ENCODE measurements around the gene DCTPP1.
"Not testable (repeated sequence)": the region's sequence is repeated elsewhere in the genome, so short reads cannot be mapped to it uniquely, and the experiment has no call there.

The DCTPP1 gene

DNA sequence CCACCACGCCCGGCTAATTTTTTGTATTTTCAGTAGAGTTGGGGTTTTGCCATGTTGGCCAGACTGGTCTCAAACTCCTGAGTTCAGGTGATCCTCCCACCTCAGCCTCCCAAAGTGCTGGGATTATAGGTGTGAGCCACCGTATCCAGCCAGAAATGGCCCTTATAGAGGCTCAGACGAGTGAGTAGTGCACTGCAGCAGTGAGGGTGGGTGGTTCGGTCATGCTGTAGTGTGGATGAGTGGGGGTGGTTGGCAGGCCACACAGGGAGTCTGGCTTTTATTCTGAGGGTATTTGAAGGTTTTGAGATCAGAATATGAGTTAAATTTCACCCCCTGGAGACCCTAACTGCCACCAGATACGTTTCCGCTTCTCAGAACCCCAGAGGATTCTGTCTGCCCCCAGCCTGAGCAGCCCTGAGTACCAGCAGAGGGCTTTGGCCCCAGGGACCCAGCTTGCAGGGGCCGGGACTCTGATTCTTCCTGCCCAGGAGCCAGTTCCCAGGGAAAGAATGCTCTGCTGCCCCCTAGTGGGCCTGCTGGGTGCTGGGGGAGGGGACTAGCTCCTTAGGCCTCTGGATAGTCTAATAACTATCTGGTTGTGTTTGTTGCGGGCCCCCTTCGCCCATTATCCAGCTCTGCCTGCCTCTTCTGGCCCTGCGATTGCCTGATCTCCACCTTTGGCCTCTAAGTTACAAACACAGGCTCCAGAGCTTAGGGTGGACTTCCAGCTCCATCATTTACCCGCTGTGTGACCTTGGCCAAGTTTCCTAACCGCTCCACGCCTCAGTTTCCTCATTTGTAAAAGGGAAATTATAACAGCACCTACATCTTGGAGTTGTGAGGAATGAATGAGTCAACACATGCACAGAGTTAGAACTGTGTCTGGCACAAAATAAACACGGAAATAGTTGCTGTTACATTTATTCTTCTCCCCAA is 20.4 kb downstream of the DCTPP1 start:
- peak; percentile 45 for DNase-seq

GRCh38 chr16:30407804-30408534 is 21.9 kb downstream of the DCTPP1 start:
- no peak for DNase-seq

- peak; percentile 64 for DNase-seq
Measured at GRCh38 chr16:30407102-30407803, 22.6 kb downstream of the DCTPP1 start, which contains the start of gene ZNF771. Gene ZNF771, plus strand, starts transcription at chr16:30407606. Its CDS starts 448 bp downstream, at chr16:30408054.

- DNase-seq: no peak
Measured at GRCh38 chr16:30406795-30407101, 23.1 kb downstream of the DCTPP1 start.

DNA sequence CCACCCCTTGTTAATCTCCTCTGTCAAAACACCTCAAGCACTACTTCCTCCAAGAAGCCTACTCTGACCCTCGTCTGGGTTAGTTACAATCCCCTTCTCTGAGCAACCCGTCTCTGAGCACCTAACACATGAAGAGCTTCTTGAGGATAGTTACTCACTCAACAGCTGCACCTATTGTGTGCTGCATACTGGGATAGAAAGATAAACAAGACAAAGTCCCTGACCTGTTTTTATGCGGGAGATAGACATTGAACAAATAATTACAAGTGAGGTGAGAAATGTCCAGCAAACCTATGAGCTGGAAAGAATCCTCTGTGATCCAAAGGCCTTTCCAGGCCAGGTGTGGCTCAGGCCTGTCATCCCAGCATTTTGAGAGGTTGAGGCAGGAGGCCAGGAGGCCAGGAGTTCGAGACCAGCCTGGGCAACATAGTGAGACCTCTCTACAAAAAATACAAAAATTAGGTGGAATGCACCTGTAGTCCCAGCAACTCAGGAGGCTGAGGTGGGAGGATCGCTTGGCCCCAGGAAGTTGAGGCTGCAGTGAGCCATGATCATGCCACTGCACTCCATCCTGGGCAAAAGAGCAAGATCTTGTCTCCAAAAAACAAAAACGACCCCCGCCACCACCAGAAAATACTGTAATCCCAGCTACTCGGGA is 27.9 kb downstream of the DCTPP1 start:
- DNase-seq: no peak

DNA sequence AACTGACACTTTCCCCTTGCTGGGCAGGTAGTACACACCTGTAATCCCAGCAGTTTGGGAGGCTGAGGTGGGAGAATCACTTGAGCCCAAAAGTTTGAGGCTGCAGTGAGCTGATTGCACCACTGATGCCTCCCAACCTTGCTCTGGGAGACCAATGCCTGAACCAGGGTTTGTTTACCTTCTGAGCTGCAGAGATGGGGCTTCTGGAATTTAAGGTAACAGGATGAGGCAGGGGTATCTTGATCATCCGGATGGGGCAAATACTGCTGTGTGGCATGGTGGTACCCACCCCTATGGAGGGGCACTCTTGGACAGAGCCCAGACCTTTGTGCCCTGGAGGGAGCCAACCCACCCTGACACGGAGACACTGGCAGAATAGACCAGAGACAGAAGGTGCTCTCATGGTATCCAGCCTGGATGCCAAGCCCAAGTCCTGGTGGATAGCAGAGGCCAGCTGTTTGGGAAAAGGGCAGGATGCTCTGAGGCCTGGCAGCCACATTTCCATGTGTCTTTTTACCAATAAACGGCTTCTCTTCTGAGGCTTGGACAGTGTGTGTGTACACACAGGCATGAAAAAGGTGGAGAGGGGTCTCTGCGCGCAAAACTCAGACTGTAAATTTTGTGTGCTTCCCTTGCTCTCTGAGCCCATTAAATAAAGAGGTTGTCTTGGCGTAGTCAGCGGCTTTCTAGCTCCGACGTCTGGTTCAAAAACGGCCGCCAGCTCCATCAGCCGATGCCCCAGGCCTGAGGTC is 30.2 kb downstream of the DCTPP1 start:
- no peak for DNase-seq

- no peak for DNase-seq
Measured at GRCh38 chr16:30398661-30399434, 31.0 kb downstream of the DCTPP1 start.

- no peak for DNase-seq
Measured at GRCh38 chr16:30397776-30398660, 31.8 kb downstream of the DCTPP1 start.

GRCh38 chr16:30397056-30397455 is 32.8 kb downstream of the DCTPP1 start:
- DNase-seq: no peak

DNA sequence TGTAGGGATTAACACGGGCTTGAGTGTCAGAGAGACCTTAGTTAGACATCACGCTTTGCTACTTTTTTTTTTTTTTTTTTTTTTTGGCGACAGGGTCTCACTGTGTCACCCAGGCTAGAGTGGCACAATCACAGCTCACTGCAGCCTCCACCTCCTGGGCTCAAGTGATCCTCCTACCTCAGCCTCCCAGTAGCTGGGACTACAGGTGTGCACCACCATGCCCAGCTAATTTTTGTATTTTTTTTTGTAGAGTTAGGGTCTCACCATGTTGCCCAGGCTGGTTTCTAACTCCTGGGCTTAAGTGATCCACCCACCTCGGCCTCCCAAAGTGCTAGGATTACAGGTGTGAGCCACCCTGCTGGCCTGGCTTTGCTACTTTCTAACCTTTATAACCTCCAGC is 33.2 kb downstream of the DCTPP1 start:
- DNase-seq: not testable (repeated sequence)

- no peak for DNase-seq
Measured at GRCh38 chr16:30395992-30396585, 33.7 kb downstream of the DCTPP1 start.

DNA sequence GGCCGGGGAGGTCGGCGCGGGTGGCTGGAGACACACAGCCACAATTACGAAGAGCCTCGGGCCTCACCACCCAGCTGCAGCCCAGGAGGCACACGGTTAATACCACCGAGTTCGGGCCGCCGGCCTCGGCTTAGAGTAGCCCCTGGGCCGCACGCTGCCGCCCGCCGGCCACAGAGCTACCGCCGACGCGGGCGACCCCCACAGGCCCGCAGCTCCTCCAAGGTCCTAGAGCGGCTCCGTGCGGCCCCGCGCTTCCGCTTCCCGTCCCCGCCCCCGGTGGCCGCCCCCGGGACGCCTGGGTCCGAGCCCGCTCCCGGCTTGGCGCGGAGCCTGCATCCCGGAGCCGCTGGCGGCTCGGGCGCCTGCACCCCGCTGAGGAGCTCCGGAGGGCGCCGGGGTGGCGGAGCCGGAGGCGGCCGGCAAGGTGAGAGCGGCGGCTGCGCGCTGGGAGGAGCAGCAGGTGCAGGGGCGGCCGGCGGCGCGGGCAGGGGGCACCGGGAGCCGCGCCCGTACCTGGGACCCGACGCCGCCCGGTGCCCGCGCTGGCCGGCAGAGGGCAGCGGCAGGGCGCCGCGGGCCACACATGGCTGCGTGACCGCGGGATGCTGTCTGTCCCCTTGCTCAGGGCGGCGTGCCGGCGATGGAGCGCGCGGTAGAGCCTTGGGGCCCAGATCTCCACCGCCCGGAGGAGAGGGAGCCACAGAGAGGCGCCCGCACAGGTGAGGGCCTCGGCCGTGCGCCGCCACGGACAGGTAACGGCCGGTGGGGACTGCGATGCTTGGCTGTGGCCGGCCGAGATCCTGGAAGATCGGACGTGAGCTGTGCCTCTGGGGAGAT is 34.5 kb downstream of the DCTPP1 start, which contains the start of gene ZNF48:
TSS of gene ZNF48 (plus strand) at position 266 of the 837 bp plus-strand sequence. CDS start at position 641, 375 bp downstream.
- peak; percentile 44 for DNase-seq

GRCh38 chr16:30394592-30395154 is 35.2 kb downstream of the DCTPP1 start:
- no peak for DNase-seq

GRCh38 chr16:30383521-30383920 is 46.3 kb downstream of the DCTPP1 start:
- no peak for DNase-seq

DNA sequence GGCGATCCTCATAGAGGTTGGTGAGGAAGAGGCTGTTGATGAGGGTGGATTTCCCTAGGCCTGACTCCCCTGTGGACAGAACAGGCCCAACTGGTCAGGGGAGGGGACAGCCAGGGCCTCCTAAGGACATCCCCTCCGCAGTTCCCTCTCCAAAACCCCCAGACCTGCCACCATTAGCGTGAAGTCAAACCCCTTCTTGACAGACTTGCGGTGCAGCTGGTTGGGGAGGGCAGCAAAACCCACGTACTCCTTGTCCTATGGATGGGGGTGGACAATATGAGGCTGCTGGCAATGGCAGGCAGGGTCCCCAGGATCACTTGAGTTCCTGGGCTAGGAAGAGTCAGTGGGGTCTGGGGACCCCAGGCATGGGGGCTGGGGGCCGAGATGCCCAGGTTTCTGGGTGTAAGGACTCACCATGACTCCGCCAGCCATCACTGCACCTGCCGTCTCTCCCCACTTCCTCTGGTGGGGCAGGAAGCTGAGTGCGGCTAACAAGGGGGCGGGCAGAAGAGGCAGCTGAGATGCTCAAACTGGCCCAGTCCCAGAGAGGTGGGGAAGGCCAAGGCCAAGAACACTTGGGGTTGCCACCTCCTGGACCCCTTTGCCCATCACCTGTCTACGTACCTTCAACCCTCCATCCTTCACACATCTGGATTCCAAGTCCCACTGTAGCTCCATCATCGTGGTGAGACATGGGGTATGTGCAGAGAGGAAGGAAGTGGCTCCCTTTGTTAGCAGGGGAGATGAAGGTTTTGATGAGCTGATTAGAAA is 47.5 kb downstream of the DCTPP1 start, which contains the start of gene SEPTIN1:
TSS of gene SEPTIN1 (minus strand) at position 451 of the 771 bp plus-strand sequence. CDS start at position 432, 19 bp downstream.
- no peak for DNase-seq

DNA sequence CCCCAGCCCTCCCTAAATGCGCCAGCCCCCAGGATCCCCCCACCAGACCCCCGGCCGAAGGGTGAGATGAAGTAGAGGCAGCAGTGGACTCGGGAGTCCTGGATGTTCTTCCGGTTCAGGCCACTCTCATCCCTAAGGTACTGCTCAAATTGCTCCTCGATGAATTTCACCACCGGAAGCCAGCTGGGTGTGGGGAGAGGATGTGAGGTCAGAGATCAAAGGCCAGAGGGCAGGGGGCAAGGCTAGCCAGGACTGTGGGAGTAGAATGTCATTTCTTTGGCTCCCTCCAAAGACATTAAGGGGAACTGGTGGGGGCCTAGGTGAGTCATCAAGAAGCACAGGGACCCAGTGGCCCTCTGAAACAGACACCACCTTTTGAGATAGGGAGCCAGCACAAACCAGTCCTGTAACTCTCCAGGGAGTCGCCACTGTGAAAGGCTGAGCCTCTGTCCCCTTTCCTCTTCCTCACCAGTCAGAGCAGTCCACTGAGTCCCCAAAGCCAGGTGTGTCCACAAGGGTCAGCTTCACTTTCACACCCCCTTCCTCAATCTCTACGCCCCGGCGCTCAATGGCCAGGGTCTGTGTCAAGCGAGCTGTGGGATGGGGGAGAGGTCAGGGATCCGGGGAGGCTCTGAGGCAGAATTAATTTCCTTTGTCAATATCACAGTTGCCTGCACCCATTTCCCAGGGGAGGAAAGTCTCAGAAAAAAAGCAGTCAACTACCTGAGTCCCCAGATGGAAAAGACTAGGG is 48.4 kb downstream of the DCTPP1 start:
- no peak for DNase-seq

GRCh38 chr16:30380803-30381208 is 49.0 kb downstream of the DCTPP1 start:
- no peak for DNase-seq
